Mucosa of descending colon (tissue), 3 donors: Measurements from ENCODE around the gene ATR. TPM values are rescaled to one million over a fixed set of nuclear protein-coding genes. Genes with fewer than 3 reads are reported as not detected.
"Not testable (repeated sequence)": the region's sequence is repeated elsewhere in the genome, so short reads cannot be mapped to it uniquely, and the experiment has no call there.

Source experiments
- ATAC-seq: fragments of 200-7000 bp; cut with Tn5 transposase; one replicate; pipeline ENCODE4 v1.9.1; 2020; ENCODE audit warnings: mild to moderate bottlenecking, moderate library complexity
- DNase-seq, 3 donors: peaks; one replicate each; pipeline ENCODE4 v3.0.0-alpha.2; 2020
- H3K36me3 ChIP-seq: fragments of 200-600 bp; one replicate; pipeline ENCODE4 v1.8.0; 2021; ENCODE audit warnings: low read depth, mild to moderate bottlenecking
- H3K4me1 ChIP-seq: fragments of 200-600 bp; one replicate; pipeline ENCODE4 v1.8.0; 2021; ENCODE audit warnings: low read depth, mild to moderate bottlenecking
- H3K4me3 ChIP-seq: fragments of 200-600 bp; one replicate; pipeline ENCODE4 v1.8.0; 2021; ENCODE audit warnings: mild to moderate bottlenecking
- H3K9me3 ChIP-seq: fragments of 200-600 bp; one replicate; pipeline ENCODE4 v1.8.0; 2021; ENCODE audit warnings: mild to moderate bottlenecking
- intact Hi-C, 2 donors: fragments of 100-400 bp; cut with DNase I in 1 of 2; cut with micrococcal nuclease in 1 of 2; formaldehyde crosslinking; loops; one replicate each; pipeline versions ENCODE4 v1.11.0 to v1.11.1; 2022; cut with DNase I, micrococcal nuclease
- total RNA-seq, 3 donors: library from RNA; stranded (reverse); fragmentation: NEBNext Ultra II Directional in 2 of 3; extraction: Animal tissue kit (Norgen Biotek cat#: 25700) in 2 of 3; gene quantifications; one replicate each; pipeline versions ENCODE4 v1.2.1 to v1.2.4, GENCODE V29; 2021 to 2023
- TF ChIP-seq, protein P1 (sequence below): fragments of 200-600 bp; IDR thresholded peaks from one replicate; pipeline ENCODE4 v1.8.0; 2022; ENCODE audit warnings: antibody characterized with exemption, mild to moderate bottlenecking
- donor health status: DM: no; HTN: no; CAD: no; lungs with moderate emphysema.
- donor health status: DM: no; HTN: no; CAD: no.
- donor health status: DM: no; HTN: yes; CAD: no.

The ATR gene
- total RNA-seq, 3 donors from 2014 or later: 16.0 to 21.1 (median 18.1) TPM

DNA sequence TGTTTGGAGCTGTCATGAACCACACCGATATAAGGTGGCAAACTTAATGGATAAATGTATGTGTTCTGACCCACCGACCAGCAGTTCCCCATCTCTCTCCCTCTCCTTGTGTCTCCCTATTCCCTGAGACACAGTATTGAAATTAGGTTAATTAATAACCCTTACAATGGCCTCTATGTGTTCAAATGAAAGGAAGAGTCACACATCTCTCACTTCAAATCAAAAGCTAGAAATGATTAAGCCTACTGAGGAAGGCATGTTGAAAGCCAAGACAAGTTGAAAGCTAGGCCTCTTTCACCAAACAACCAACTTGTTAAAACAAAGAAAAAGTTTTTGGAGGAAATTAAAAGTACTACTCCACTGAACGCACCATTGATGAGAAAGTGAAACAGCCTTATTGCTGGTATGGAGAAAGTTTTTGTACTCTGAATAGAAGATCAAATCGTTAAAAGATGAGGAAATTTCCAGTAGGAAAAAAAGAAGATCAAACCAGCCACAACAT, 15.0 kb downstream of the ATR start:
- Histone ChIP-seq H3K4me1 (no peaks in the 10 kb centered on the region), H3K36me3 (no peaks in the 10 kb centered on the region), H3K4me3 (no peak overlapping the region), H3K9me3 (no peaks in the 10 kb centered on the region)
- no peak for DNase-seq
- intact Hi-C loops: no loop called here
- TF ChIP-seq, protein P1, sequence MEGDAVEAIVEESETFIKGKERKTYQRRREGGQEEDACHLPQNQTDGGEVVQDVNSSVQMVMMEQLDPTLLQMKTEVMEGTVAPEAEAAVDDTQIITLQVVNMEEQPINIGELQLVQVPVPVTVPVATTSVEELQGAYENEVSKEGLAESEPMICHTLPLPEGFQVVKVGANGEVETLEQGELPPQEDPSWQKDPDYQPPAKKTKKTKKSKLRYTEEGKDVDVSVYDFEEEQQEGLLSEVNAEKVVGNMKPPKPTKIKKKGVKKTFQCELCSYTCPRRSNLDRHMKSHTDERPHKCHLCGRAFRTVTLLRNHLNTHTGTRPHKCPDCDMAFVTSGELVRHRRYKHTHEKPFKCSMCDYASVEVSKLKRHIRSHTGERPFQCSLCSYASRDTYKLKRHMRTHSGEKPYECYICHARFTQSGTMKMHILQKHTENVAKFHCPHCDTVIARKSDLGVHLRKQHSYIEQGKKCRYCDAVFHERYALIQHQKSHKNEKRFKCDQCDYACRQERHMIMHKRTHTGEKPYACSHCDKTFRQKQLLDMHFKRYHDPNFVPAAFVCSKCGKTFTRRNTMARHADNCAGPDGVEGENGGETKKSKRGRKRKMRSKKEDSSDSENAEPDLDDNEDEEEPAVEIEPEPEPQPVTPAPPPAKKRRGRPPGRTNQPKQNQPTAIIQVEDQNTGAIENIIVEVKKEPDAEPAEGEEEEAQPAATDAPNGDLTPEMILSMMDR: no peak
- ATAC-seq: no peak

DNA sequence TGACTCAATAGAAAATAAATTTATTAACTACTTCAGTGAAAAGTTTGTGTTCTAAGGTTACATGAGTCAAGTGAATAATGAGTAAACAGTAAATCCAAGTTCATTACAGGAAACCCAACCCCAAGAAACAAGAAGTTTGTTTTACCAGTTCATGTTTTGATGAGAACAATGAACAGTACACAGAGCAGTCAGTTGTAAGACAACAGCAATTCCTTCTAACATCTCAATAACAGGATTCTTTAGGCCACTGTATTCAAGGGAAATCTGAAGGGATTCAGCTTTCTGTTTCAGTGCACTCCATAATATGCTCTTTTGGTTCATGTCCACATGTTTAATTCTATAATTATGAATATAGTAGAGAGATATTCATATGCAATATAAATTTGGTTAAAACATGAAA, 18.4 kb downstream of the ATR start:
- no peaks in the 10 kb centered on the region for H3K9me3 ChIP-seq
- no peak overlapping the region for H3K4me3 ChIP-seq
- H3K36me3 ChIP-seq: no peaks in the 10 kb centered on the region
- H3K4me1 ChIP-seq: no peaks in the 10 kb centered on the region
- ATAC-seq: no peak
- TF ChIP-seq, protein P1: no peak
- no peak for DNase-seq
- intact Hi-C loops: no loop called here

DNA sequence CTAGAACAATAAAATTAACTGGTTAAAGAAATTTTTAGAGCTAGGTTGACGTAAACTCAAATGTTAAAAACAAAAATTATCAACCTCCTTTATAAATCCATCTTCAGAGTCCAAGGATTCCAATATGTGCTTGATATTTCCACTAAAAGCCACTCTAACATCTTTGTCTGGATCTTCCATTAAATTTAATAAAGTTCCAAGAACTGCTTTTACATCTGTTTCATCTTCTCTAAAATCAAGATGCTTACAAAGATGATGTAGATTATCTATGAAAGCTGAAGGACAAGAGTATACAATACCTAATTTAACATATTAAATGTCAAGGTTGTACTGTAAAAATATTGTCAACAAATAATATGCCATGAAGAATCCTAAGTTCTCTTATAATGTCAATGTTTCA, 24.8 kb downstream of the ATR start:
- peaks cover 3% of the 10 kb centered on the region for H3K36me3 ChIP-seq
- intact Hi-C loops: no loop called here
- H3K9me3 ChIP-seq: no peaks in the 10 kb centered on the region
- DNase-seq (no peak), ATAC-seq (no peak)
- no peaks in the 10 kb centered on the region for H3K4me1 ChIP-seq
- TF ChIP-seq, protein P1: no peak
- no peak overlapping the region for H3K4me3 ChIP-seq

DNA sequence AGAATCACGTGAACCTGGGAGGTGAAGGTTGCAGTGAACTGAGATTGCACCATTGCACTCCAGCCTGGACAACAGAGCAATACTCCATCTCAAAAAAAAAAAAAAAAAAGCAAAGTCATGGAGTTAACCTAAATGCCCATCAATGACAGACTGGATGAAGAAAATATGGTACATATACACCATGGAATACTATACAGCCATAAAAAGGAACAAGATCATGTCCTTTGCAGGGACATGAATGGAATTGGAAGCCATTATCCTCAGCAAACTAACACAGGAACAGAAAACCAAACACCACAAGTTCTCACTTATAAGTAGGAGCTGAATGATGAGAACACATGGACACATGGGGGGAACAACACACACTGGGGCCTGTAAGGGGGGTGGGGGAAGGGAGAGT, 26.0 kb downstream of the ATR start:
- ATAC-seq, H3K36me3 ChIP-seq, H3K9me3 ChIP-seq, intact Hi-C loops, DNase-seq, H3K4me3 ChIP-seq, H3K4me1 ChIP-seq: not testable (repeated sequence)

DNA sequence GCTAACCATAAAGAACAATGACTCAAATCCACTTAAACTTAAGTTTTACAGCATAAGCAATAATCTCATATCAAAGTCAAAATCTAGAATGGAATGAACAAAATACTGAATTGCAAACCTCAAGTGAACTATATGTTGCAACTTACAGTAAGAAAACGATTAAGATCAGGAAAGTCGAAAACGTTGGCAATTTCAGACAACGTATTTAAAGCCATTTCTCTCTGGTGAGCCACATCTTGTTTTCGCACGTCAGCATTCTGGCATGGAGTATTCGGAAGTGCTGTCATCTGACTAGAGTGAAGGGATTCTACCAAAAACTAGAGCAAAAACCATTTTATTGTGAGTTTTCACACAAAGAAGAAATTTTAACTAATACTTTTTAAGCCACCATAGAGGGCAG, 28.5 kb downstream of the ATR start:
- intact Hi-C loops: no loop called here
- Histone ChIP-seq H3K36me3 (peaks cover 3% of the 10 kb centered on the region), H3K4me3 (no peak overlapping the region), H3K9me3 (no peaks in the 10 kb centered on the region), H3K4me1 (no peaks in the 10 kb centered on the region)
- ATAC-seq (no peak), DNase-seq (no peak)
- TF ChIP-seq, protein P1: no peak

DNA sequence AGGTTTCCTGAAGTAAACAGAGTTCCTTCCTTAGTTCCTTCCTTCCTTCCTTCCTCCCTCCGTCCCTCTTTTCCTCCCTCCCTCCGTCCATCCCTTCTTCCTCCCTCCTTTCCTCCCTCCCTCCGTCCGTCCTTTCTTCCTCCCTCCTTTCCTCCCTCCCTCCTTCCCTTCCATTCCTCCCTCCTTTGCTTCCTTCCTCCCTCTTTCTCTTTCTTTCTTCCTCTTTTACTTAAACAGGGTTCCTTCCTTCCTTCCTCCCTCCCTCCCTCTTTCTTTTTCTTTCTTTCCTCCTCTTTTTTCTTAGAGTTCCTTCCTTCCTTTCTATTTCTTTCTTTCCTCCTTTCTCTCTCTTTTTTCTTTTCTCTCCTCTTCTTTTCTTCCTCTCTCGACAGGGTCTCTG, 35.2 kb downstream of the ATR start:
- intact Hi-C loops: no loop called here
- Histone ChIP-seq H3K4me1 (no peaks in the 10 kb centered on the region), H3K36me3 (no peaks in the 10 kb centered on the region), H3K4me3 (no peak overlapping the region), H3K9me3 (no peaks in the 10 kb centered on the region)
- ATAC-seq (no peak), DNase-seq (no peak)
- TF ChIP-seq, protein P1: no peak
